ENCODE measurements around the gene TRAPPC3L.

Gene TRAPPC3L

GRCh38 chr6:116475141-116475540 is 70.3 kb downstream of the TRAPPC3L start:
- H2AK5ac ChIP-seq (ENCODE audit: low read length): no peak overlapping the region
- H2BK120ac ChIP-seq (ENCODE audit: insufficient read depth, low read length, poor library complexity): no peak overlapping the region
- no peak overlapping the region for H3K27ac ChIP-seq (ENCODE audit: low read depth, low read length)
- no peaks in the 10 kb centered on the region for H3K27me3 ChIP-seq (ENCODE audit: insufficient read depth, low read length)
- no peak overlapping the region for H2AFZ ChIP-seq (ENCODE audit: insufficient read depth, low read length, poor library complexity)
- H3K4me2 ChIP-seq (ENCODE audit: low read length): no peak overlapping the region
- H3K4me3 ChIP-seq (ENCODE audit: low read depth, low read length): no peak overlapping the region
- H2BK5ac ChIP-seq (ENCODE audit: low read depth, low read length, poor library complexity): no peak overlapping the region
- DNase-seq: no peak
- no peak overlapping the region for H3K9ac ChIP-seq (ENCODE audit: low read length)
- H4K8ac ChIP-seq (ENCODE audit: low read depth, low read length): no peak overlapping the region
- no peaks in the 10 kb centered on the region for H3K4me1 ChIP-seq (ENCODE audit: control insufficient read depth in 1 of 2, insufficient read depth in 2 of 2, low read length in 2 of 2)
- H3K18ac ChIP-seq (ENCODE audit: low read length): no peak overlapping the region
- no peak overlapping the region for H2BK12ac ChIP-seq (ENCODE audit: low read length)
- no peak overlapping the region for H4K91ac ChIP-seq (ENCODE audit: low read depth, low read length)
- no peaks in the 10 kb centered on the region for H3K79me1 ChIP-seq (ENCODE audit: low read length)
- no peaks in the 10 kb centered on the region for H3K36me3 ChIP-seq (ENCODE audit: control insufficient read depth in 1 of 2, insufficient read depth in 2 of 2, low read length in 2 of 2)
- no peak overlapping the region for H3K23ac ChIP-seq (ENCODE audit: low read length)
- H3K4ac ChIP-seq (ENCODE audit: low read depth, low read length): no peak overlapping the region
- no peaks in the 10 kb centered on the region for H3K9me3 ChIP-seq (ENCODE audit: insufficient read depth, low read depth, low read length)
- H4K12ac ChIP-seq (ENCODE audit: low read depth, low read length): no peak overlapping the region
- H3K79me2 ChIP-seq (ENCODE audit: control insufficient read depth, insufficient read depth, low read length, poor library complexity): no peaks in the 10 kb centered on the region
- no peak overlapping the region for H3K14ac ChIP-seq (ENCODE audit: low read length)
- WGBS (ENCODE audit: extremely low coverage, insufficient coverage, insufficient read length): no CpG with 5 or more reads among the region's 1 CpG

DNA sequence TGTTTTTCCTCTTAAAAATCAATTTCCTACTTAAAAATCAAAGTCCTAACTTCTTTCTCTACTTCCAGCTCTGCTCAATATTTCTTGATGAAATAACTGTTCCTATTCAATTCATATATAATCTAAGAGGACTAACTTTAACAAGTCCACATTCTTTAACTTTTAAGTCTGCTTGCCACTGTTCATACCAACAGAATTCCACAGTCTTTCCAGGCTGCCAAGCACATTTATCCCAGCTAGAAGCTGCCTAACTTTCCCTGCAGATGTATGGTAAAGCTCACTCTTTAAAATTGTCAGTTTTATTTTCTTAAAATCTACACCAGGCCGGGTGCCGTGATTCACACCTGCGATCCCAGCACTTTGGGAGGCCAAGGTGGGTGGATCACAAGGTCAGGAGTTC is 72.8 kb downstream of the TRAPPC3L start:
- WGBS (ENCODE audit: extremely low coverage, insufficient coverage, insufficient read length): no CpG with 5 or more reads among the region's 3 CpGs
- Histone ChIP-seq H2BK12ac (ENCODE audit: low read length) (no peak overlapping the region), H3K4me2 (ENCODE audit: low read length) (no peak overlapping the region), H3K36me3 (ENCODE audit: control insufficient read depth in 1 of 2, insufficient read depth in 2 of 2, low read length in 2 of 2) (no peaks in the 10 kb centered on the region), H3K27me3 (ENCODE audit: insufficient read depth, low read length) (no peaks in the 10 kb centered on the region), H3K23ac (ENCODE audit: low read length) (no peak overlapping the region), H2BK5ac (ENCODE audit: low read depth, low read length, poor library complexity) (no peak overlapping the region), H2AK5ac (ENCODE audit: low read length) (no peak overlapping the region), H4K91ac (ENCODE audit: low read depth, low read length) (no peak overlapping the region), H3K27ac (ENCODE audit: low read depth, low read length) (no peak overlapping the region), H4K8ac (ENCODE audit: low read depth, low read length) (no peak overlapping the region), H3K9me3 (ENCODE audit: insufficient read depth, low read depth, low read length) (no peaks in the 10 kb centered on the region), H3K79me1 (ENCODE audit: low read length) (no peaks in the 10 kb centered on the region), H3K18ac (ENCODE audit: low read length) (no peak overlapping the region), H3K4me3 (ENCODE audit: low read depth, low read length) (no peak overlapping the region), H3K4me1 (ENCODE audit: control insufficient read depth in 1 of 2, insufficient read depth in 2 of 2, low read length in 2 of 2) (no peaks in the 10 kb centered on the region), H3K9ac (ENCODE audit: low read length) (no peak overlapping the region), H2BK120ac (ENCODE audit: insufficient read depth, low read length, poor library complexity) (no peak overlapping the region), H3K4ac (ENCODE audit: low read depth, low read length) (no peak overlapping the region), H2AFZ (ENCODE audit: insufficient read depth, low read length, poor library complexity) (no peak overlapping the region), H3K14ac (ENCODE audit: low read length) (no peak overlapping the region), H4K12ac (ENCODE audit: low read depth, low read length) (no peak overlapping the region), H3K79me2 (ENCODE audit: control insufficient read depth, insufficient read depth, low read length, poor library complexity) (no peaks in the 10 kb centered on the region)
- no peak for DNase-seq

DNA sequence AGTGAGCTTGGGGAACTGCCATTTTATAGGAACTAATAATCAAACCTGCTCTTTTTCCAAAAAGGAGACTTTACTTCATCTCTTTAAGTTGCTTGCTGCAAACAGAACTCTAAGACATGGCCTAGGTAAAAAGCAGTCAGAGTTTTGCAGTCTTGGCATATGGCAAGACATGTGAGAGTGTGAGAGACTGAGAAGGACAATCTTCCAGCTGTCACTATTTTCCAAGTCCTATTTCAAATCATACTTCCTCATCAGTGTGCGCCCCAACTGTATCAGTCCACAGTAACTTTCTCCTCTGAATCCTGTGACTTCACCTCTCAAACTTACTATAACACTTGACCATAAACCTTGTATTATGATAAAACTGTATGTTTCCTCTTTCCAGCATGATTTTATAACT is 74.0 kb downstream of the TRAPPC3L start:
- H2AFZ ChIP-seq (ENCODE audit: insufficient read depth, low read length, poor library complexity): no peak overlapping the region
- H3K36me3 ChIP-seq (ENCODE audit: control insufficient read depth in 1 of 2, insufficient read depth in 2 of 2, low read length in 2 of 2): no peaks in the 10 kb centered on the region
- H4K91ac ChIP-seq (ENCODE audit: low read depth, low read length): no peak overlapping the region
- H3K79me2 ChIP-seq (ENCODE audit: control insufficient read depth, insufficient read depth, low read length, poor library complexity): no peaks in the 10 kb centered on the region
- H3K4me1 ChIP-seq (ENCODE audit: control insufficient read depth in 1 of 2, insufficient read depth in 2 of 2, low read length in 2 of 2): no peaks in the 10 kb centered on the region
- H2BK5ac ChIP-seq (ENCODE audit: low read depth, low read length, poor library complexity): no peak overlapping the region
- H2BK12ac ChIP-seq (ENCODE audit: low read length): no peak overlapping the region
- no peak overlapping the region for H3K18ac ChIP-seq (ENCODE audit: low read length)
- H3K23ac ChIP-seq (ENCODE audit: low read length): no peak overlapping the region
- H3K27ac ChIP-seq (ENCODE audit: low read depth, low read length): no peak overlapping the region
- no CpG with 5 or more reads among the region's 1 CpG for WGBS (ENCODE audit: extremely low coverage, insufficient coverage, insufficient read length)
- H4K12ac ChIP-seq (ENCODE audit: low read depth, low read length): no peak overlapping the region
- H3K9me3 ChIP-seq (ENCODE audit: insufficient read depth, low read depth, low read length): no peaks in the 10 kb centered on the region
- no peaks in the 10 kb centered on the region for H3K27me3 ChIP-seq (ENCODE audit: insufficient read depth, low read length)
- no peak overlapping the region for H3K4me2 ChIP-seq (ENCODE audit: low read length)
- no peak overlapping the region for H2AK5ac ChIP-seq (ENCODE audit: low read length)
- H3K79me1 ChIP-seq (ENCODE audit: low read length): no peaks in the 10 kb centered on the region
- DNase-seq: no peak
- no peak overlapping the region for H3K4ac ChIP-seq (ENCODE audit: low read depth, low read length)
- no peak overlapping the region for H2BK120ac ChIP-seq (ENCODE audit: insufficient read depth, low read length, poor library complexity)
- H4K8ac ChIP-seq (ENCODE audit: low read depth, low read length): no peak overlapping the region
- H3K4me3 ChIP-seq (ENCODE audit: low read depth, low read length): no peak overlapping the region
- no peak overlapping the region for H3K14ac ChIP-seq (ENCODE audit: low read length)
- no peak overlapping the region for H3K9ac ChIP-seq (ENCODE audit: low read length)

GRCh38 chr6:116468293-116468692 is 77.2 kb downstream of the TRAPPC3L start:
- Histone ChIP-seq H3K79me2 (ENCODE audit: control insufficient read depth, insufficient read depth, low read length, poor library complexity) (no peaks in the 10 kb centered on the region), H3K4ac (ENCODE audit: low read depth, low read length) (no peak overlapping the region), H2BK120ac (ENCODE audit: insufficient read depth, low read length, poor library complexity) (no peak overlapping the region), H3K9me3 (ENCODE audit: insufficient read depth, low read depth, low read length) (no peaks in the 10 kb centered on the region), H3K23ac (ENCODE audit: low read length) (no peak overlapping the region), H3K27ac (ENCODE audit: low read depth, low read length) (no peak overlapping the region), H3K9ac (ENCODE audit: low read length) (no peak overlapping the region), H3K36me3 (ENCODE audit: control insufficient read depth in 1 of 2, insufficient read depth in 2 of 2, low read length in 2 of 2) (no peaks in the 10 kb centered on the region), H3K18ac (ENCODE audit: low read length) (no peak overlapping the region), H2AFZ (ENCODE audit: insufficient read depth, low read length, poor library complexity) (no peak overlapping the region), H3K4me2 (ENCODE audit: low read length) (no peak overlapping the region), H3K4me3 (ENCODE audit: low read depth, low read length) (no peak overlapping the region), H3K14ac (ENCODE audit: low read length) (no peak overlapping the region), H3K27me3 (ENCODE audit: insufficient read depth, low read length) (no peaks in the 10 kb centered on the region), H4K91ac (ENCODE audit: low read depth, low read length) (no peak overlapping the region), H3K4me1 (ENCODE audit: control insufficient read depth in 1 of 2, insufficient read depth in 2 of 2, low read length in 2 of 2) (no peaks in the 10 kb centered on the region), H2BK12ac (ENCODE audit: low read length) (no peak overlapping the region), H4K12ac (ENCODE audit: low read depth, low read length) (no peak overlapping the region), H2AK5ac (ENCODE audit: low read length) (no peak overlapping the region), H3K79me1 (ENCODE audit: low read length) (no peaks in the 10 kb centered on the region), H2BK5ac (ENCODE audit: low read depth, low read length, poor library complexity) (no peak overlapping the region), H4K8ac (ENCODE audit: low read depth, low read length) (no peak overlapping the region)
- WGBS (ENCODE audit: extremely low coverage, insufficient coverage, insufficient read length): no CpG with 5 or more reads among the region's 1 CpG
- DNase-seq: no peak
